HepG2 (cell line): ENCODE results near the gene VAC14. TPM values are rescaled to one million over a fixed set of nuclear protein-coding genes. Genes with fewer than 3 reads are reported as not detected.

Experiments
- ATAD3A ChIP-seq: sonication (generic); formaldehyde crosslinking; IDR thresholded peaks from 2 replicates; pipeline ENCODE4 v1.4.0; 2020; ENCODE audit warnings: missing genetic modification reagents
- CEBPB ChIP-seq: IDR thresholded peaks from 2 replicates; pipeline ENCODE4 v1.6.1; 2011; ENCODE audit warnings: low read depth, low read length, improper control_type of control experiment, borderline replicate concordance
- ETS1 ChIP-seq: sonication (generic); formaldehyde crosslinking; IDR thresholded peaks from 2 replicates; pipeline ENCODE4 v1.4.0; 2020; ENCODE audit warnings: missing genetic modification reagents
- PCBP1 ChIP-seq: fragments of 200-400 bp; formaldehyde crosslinking; IDR thresholded peaks from 2 replicates; pipeline ENCODE4 v1.6.1; 2017; ENCODE audit warnings: mild to moderate bottlenecking, low read depth, low read length, borderline replicate concordance
- SALL2 ChIP-seq: sonication (generic); formaldehyde crosslinking; IDR thresholded peaks from 2 replicates; pipeline ENCODE4 v1.8.1; 2023; ENCODE audit warnings: mild to moderate bottlenecking, missing genetic modification reagents, inconsistent platforms
- SPEN ChIP-seq: sonication (generic); formaldehyde crosslinking; IDR thresholded peaks from 2 replicates; pipeline ENCODE4 v1.5.1; 2020; ENCODE audit warnings: low read depth, mild to moderate bottlenecking, missing genetic modification reagents
- STAT5B ChIP-seq: sonication (generic); formaldehyde crosslinking; IDR thresholded peaks from 2 replicates; pipeline ENCODE4 v1.4.0; 2020; ENCODE audit warnings: missing genetic modification reagents
- ZFP82 ChIP-seq: sonication (generic); formaldehyde crosslinking; IDR thresholded peaks from 2 replicates; pipeline ENCODE4 v1.5.1; 2020; ENCODE audit warnings: mild to moderate bottlenecking, missing genetic modification reagents, borderline replicate concordance
- ZFP90 ChIP-seq: sonication (generic); formaldehyde crosslinking; IDR thresholded peaks from 2 replicates; pipeline ENCODE4 v1.8.0; 2022; ENCODE audit warnings: missing genetic modification reagents, mild to moderate bottlenecking, inconsistent platforms, borderline replicate concordance
- ZKSCAN8 ChIP-seq: IDR thresholded peaks from 2 replicates; pipeline ENCODE4 v1.6.1; 2016; ENCODE audit warnings: borderline replicate concordance, missing genetic modification reagents, missing compliant biosample characterization
- ZNF160 ChIP-seq: sonication (generic); formaldehyde crosslinking; IDR thresholded peaks from 2 replicates; pipeline ENCODE4 v1.8.0; 2022; ENCODE audit warnings: mild to moderate bottlenecking, inconsistent platforms, missing genetic modification reagents
- ZNF543 ChIP-seq: sonication (generic); formaldehyde crosslinking; IDR thresholded peaks from 2 replicates; pipeline ENCODE4 v1.4.0; 2020; ENCODE audit warnings: mild to moderate bottlenecking, missing genetic modification reagents
- ZNF780A ChIP-seq: sonication (generic); formaldehyde crosslinking; IDR thresholded peaks from 2 replicates; pipeline ENCODE4 v1.8.0; 2022; ENCODE audit warnings: mild to moderate bottlenecking, missing genetic modification reagents, moderate library complexity
- ZNF782 ChIP-seq: sonication (generic); formaldehyde crosslinking; IDR thresholded peaks from 2 replicates; pipeline ENCODE4 v1.4.0; 2020; ENCODE audit warnings: missing genetic modification reagents, mild to moderate bottlenecking, borderline replicate concordance
- polyA plus RNA-seq, 8 experiments: library from polyadenylated mRNA; depleted of rRNA in 3 of 8; stranded (reverse) in 7 of 8; unstranded in 1 of 8; fragments of >200 nt; fragmentation: Illumina TruSeq in 4 of 8; extraction: Trizol in 4 of 8; gene quantifications; 2 replicates each; pipeline versions ENCODE4 v1.2.1 to v1.2.3, GENCODE V29; 2011 to 2016; ENCODE audit warnings: low read depth in 4 of 8, missing spikeins in 1 of 8, mixed read lengths in 1 of 8; ENCODE audit not compliant: insufficient read depth in 1 of 8
- total RNA-seq, 5 experiments: library from RNA; depleted of rRNA; stranded (reverse); fragments of >200 nt; fragmentation: Illumina TruSeq; extraction: Trizol; gene quantifications; 2 replicates each; pipeline ENCODE4 v1.2.3, GENCODE V29; 2016; ENCODE audit warnings: low read depth in 1 of 5
- TF ChIP-seq, protein P1 (sequence below): sonication (generic); formaldehyde crosslinking; conservative IDR thresholded peaks from 2 replicates; pipeline ENCODE4 v1.8.1; 2023; ENCODE audit warnings: missing genetic modification reagents
- TF ChIP-seq, protein P2 (sequence below): IDR thresholded peaks from 2 replicates; pipeline ENCODE4 v1.6.1; 2016; ENCODE audit warnings: low read depth, missing genetic modification reagents, missing compliant biosample characterization
- TF ChIP-seq, protein P3 (sequence below): sonication (generic); formaldehyde crosslinking; IDR thresholded peaks from 2 replicates; pipeline ENCODE4 v1.4.0; 2020; ENCODE audit warnings: mild to moderate bottlenecking, low read depth, missing genetic modification reagents

The VAC14 gene
- total and polyA plus RNA-seq, 2 of the 13 experiments (the other 11 are each of a cell fraction or from before 2014, with no cell fraction given): 23.5 to 24.6 TPM

DNA sequence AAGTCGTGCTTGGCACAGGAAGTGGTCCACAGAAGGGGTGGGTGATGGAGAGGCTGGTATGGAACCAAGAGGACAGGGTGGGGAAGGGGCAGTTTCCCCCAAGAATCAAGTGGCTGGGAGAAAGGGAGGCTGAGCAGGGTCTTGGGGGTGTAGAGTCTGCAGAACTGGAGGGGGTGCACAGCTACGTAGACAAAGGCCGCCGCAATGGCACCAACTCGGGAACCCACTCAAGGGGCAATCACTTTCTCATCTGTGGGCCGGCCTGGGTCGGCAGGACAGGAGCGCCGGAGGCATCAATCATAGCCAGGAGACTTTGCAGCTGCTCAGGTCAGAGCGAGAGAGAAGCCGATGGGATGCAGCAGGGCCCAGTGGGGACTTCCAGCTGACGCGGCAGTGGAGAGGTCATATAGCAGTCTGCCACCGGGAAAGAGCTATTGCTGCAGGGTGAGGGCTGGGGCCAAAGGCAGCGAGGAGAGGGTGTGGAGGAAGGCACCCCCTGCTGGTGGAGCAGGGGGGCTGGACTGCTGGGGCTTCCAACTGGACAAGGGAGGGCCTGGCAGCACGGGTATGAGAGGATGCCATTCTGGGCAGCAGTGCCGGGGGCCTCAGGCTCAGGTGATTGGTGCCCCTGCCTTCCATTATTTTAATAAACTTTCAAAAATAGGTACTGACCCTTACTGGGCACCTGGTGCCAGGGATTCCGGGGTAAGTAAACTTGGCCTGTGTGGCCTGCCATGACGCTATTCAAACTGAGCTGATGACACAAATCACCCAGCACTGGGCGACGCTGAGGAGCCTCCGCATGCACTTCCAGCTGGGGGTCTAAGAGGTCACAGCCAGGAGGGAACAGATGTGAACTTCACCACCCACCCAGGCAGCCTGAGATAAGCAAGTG, 62.6 kb downstream of the VAC14 start (continued):
- TF ChIP-seq ZNF782 (CRISPR knock-in tag) (no peak), CEBPB (no peak), ZNF780A (CRISPR knock-in tag) (0 out of 2 replicates have a peak, but pooled peaks have one; percentile 33), ZFP82 (CRISPR knock-in tag) (no peak), ZNF160 (CRISPR knock-in tag) (0 out of 2 replicates have a peak, but pooled peaks have one; percentile 35), SALL2 (CRISPR knock-in tag) (peak; percentile 66; the same call in 1 of the 2 replicates), ATAD3A (no peak), ETS1 (CRISPR knock-in tag) (no peak), SPEN (no peak), STAT5B (CRISPR knock-in tag) (no peak), ZFP90 (CRISPR knock-in tag) (0 out of 2 replicates have a peak, but pooled peaks have one; percentile 36), PCBP1 (no peak), ZNF543 (no peak), ZKSCAN8 (CRISPR knock-in tag) (0 out of 2 replicates have a peak, but pooled peaks have one; percentile 39)
- TF ChIP-seq, protein P1, sequence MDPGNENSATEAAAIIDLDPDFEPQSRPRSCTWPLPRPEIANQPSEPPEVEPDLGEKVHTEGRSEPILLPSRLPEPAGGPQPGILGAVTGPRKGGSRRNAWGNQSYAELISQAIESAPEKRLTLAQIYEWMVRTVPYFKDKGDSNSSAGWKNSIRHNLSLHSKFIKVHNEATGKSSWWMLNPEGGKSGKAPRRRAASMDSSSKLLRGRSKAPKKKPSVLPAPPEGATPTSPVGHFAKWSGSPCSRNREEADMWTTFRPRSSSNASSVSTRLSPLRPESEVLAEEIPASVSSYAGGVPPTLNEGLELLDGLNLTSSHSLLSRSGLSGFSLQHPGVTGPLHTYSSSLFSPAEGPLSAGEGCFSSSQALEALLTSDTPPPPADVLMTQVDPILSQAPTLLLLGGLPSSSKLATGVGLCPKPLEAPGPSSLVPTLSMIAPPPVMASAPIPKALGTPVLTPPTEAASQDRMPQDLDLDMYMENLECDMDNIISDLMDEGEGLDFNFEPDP (CRISPR knock-in tag): no peak
- TF ChIP-seq, protein P2, sequence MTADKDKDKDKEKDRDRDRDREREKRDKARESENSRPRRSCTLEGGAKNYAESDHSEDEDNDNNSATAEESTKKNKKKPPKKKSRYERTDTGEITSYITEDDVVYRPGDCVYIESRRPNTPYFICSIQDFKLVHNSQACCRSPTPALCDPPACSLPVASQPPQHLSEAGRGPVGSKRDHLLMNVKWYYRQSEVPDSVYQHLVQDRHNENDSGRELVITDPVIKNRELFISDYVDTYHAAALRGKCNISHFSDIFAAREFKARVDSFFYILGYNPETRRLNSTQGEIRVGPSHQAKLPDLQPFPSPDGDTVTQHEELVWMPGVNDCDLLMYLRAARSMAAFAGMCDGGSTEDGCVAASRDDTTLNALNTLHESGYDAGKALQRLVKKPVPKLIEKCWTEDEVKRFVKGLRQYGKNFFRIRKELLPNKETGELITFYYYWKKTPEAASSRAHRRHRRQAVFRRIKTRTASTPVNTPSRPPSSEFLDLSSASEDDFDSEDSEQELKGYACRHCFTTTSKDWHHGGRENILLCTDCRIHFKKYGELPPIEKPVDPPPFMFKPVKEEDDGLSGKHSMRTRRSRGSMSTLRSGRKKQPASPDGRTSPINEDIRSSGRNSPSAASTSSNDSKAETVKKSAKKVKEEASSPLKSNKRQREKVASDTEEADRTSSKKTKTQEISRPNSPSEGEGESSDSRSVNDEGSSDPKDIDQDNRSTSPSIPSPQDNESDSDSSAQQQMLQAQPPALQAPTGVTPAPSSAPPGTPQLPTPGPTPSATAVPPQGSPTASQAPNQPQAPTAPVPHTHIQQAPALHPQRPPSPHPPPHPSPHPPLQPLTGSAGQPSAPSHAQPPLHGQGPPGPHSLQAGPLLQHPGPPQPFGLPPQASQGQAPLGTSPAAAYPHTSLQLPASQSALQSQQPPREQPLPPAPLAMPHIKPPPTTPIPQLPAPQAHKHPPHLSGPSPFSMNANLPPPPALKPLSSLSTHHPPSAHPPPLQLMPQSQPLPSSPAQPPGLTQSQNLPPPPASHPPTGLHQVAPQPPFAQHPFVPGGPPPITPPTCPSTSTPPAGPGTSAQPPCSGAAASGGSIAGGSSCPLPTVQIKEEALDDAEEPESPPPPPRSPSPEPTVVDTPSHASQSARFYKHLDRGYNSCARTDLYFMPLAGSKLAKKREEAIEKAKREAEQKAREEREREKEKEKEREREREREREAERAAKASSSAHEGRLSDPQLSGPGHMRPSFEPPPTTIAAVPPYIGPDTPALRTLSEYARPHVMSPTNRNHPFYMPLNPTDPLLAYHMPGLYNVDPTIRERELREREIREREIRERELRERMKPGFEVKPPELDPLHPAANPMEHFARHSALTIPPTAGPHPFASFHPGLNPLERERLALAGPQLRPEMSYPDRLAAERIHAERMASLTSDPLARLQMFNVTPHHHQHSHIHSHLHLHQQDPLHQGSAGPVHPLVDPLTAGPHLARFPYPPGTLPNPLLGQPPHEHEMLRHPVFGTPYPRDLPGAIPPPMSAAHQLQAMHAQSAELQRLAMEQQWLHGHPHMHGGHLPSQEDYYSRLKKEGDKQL (CRISPR knock-in tag): no peak
- TF ChIP-seq, protein P3, sequence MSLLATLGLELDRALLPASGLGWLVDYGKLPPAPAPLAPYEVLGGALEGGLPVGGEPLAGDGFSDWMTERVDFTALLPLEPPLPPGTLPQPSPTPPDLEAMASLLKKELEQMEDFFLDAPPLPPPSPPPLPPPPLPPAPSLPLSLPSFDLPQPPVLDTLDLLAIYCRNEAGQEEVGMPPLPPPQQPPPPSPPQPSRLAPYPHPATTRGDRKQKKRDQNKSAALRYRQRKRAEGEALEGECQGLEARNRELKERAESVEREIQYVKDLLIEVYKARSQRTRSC (CRISPR knock-in tag): no peak
